ENCODE results near the gene EPB42.

The EPB42 gene

GRCh38 chr15:43253431-43254403, 32.9 kb upstream of the EPB42 start:
- DNase-seq (ENCODE audit: insufficient read length) (no peak), FAIRE-seq (peak; percentile 94)
- TF ChIP-seq TAF1 (IDR thresholded peaks at IDR 0.05; ENCODE audit: borderline replicate concordance, low read depth, low read length), result no peak

- DNase-seq (ENCODE audit: insufficient read length), result no peak
- FAIRE-seq, result peak; percentile 72
- TF ChIP-seq POLR2A (IDR thresholded peaks at IDR 0.05; ENCODE audit: low read depth, low read length), result no peak
- no peak for TF ChIP-seq TAF1 (IDR thresholded peaks at IDR 0.05; ENCODE audit: borderline replicate concordance, low read depth, low read length)
- no peak for TF ChIP-seq POLR2AphosphoS5 (IDR thresholded peaks at IDR 0.05; ENCODE audit: low read depth, low read length)
Observed at GRCh38 chr15:43251871-43252250, 31.0 kb upstream of the EPB42 start.

GRCh38 chr15:43251185-43251870, 30.5 kb upstream of the EPB42 start:
- no peak for FAIRE-seq
- no peak for DNase-seq (ENCODE audit: insufficient read length)
- TF ChIP-seq POLR2A (IDR thresholded peaks at IDR 0.05; ENCODE audit: low read depth, low read length) (no peak), POLR2AphosphoS5 (IDR thresholded peaks at IDR 0.05; ENCODE audit: low read depth, low read length) (no peak), TAF1 (IDR thresholded peaks at IDR 0.05; ENCODE audit: borderline replicate concordance, low read depth, low read length) (no peak)

- TF ChIP-seq POLR2AphosphoS5 (IDR thresholded peaks at IDR 0.05; ENCODE audit: low read depth, low read length), result no peak
- TF ChIP-seq POLR2A (IDR thresholded peaks at IDR 0.05; ENCODE audit: low read depth, low read length), result no peak
- no peak for TF ChIP-seq TAF1 (IDR thresholded peaks at IDR 0.05; ENCODE audit: borderline replicate concordance, low read depth, low read length)
- DNase-seq (ENCODE audit: insufficient read length) (no peak), FAIRE-seq (no peak)
Observed at GRCh38 chr15:43250785-43251184, 30.0 kb upstream of the EPB42 start.

GRCh38 chr15:43249699-43250203, 28.9 kb upstream of the EPB42 start:
- FAIRE-seq (peak; percentile 94), DNase-seq (ENCODE audit: insufficient read length) (peak; percentile 42)
- no peak for TF ChIP-seq POLR2AphosphoS5 (IDR thresholded peaks at IDR 0.05; ENCODE audit: low read depth, low read length)
- TF ChIP-seq TAF1 (IDR thresholded peaks at IDR 0.05; ENCODE audit: borderline replicate concordance, low read depth, low read length), result no peak
- TF ChIP-seq POLR2A (IDR thresholded peaks at IDR 0.05; ENCODE audit: low read depth, low read length), result no peak

GRCh38 chr15:43249236-43249635, 28.4 kb upstream of the EPB42 start:
- FAIRE-seq, result no peak
- DNase-seq (ENCODE audit: insufficient read length), result no peak
- TF ChIP-seq POLR2AphosphoS5 (IDR thresholded peaks at IDR 0.05; ENCODE audit: low read depth, low read length) (no peak), POLR2A (IDR thresholded peaks at IDR 0.05; ENCODE audit: low read depth, low read length) (no peak), TAF1 (IDR thresholded peaks at IDR 0.05; ENCODE audit: borderline replicate concordance, low read depth, low read length) (no peak)

- no peak for DNase-seq (ENCODE audit: insufficient read length)
Observed at GRCh38 chr15:43246261-43246774, 25.5 kb upstream of the EPB42 start.

GRCh38 chr15:43244092-43244491, 23.3 kb upstream of the EPB42 start:
- no peak for DNase-seq (ENCODE audit: insufficient read length)
- TF ChIP-seq POLR2AphosphoS5 (IDR thresholded peaks at IDR 0.05; ENCODE audit: low read depth, low read length) (no peak), POLR2A (IDR thresholded peaks at IDR 0.05; ENCODE audit: low read depth, low read length) (no peak), TAF1 (IDR thresholded peaks at IDR 0.05; ENCODE audit: borderline replicate concordance, low read depth, low read length) (no peak)
- FAIRE-seq, result no peak

More at GRCh38 chr15:43246261-43246774, 25.5 kb upstream of the EPB42 start:
- TF ChIP-seq POLR2A (IDR thresholded peaks at IDR 0.05; ENCODE audit: low read depth, low read length), result no peak
- TF ChIP-seq TAF1 (IDR thresholded peaks at IDR 0.05; ENCODE audit: borderline replicate concordance, low read depth, low read length), result no peak
- no peak for TF ChIP-seq POLR2AphosphoS5 (IDR thresholded peaks at IDR 0.05; ENCODE audit: low read depth, low read length)
- FAIRE-seq, result no peak

GRCh38 chr15:43243020-43243645, 22.3 kb upstream of the EPB42 start:
- DNase-seq (ENCODE audit: insufficient read length), result no peak
- no peak for FAIRE-seq
- TF ChIP-seq POLR2AphosphoS5 (IDR thresholded peaks at IDR 0.05; ENCODE audit: low read depth, low read length), result no peak
- no peak for TF ChIP-seq TAF1 (IDR thresholded peaks at IDR 0.05; ENCODE audit: borderline replicate concordance, low read depth, low read length)
- no peak for TF ChIP-seq POLR2A (IDR thresholded peaks at IDR 0.05; ENCODE audit: low read depth, low read length)

- FAIRE-seq (no peak), DNase-seq (ENCODE audit: insufficient read length) (no peak)
- TF ChIP-seq TAF1 (IDR thresholded peaks at IDR 0.05; ENCODE audit: borderline replicate concordance, low read depth, low read length) (no peak), POLR2AphosphoS5 (IDR thresholded peaks at IDR 0.05; ENCODE audit: low read depth, low read length) (no peak), POLR2A (IDR thresholded peaks at IDR 0.05; ENCODE audit: low read depth, low read length) (no peak)
Observed at GRCh38 chr15:43242616-43243015, 21.8 kb upstream of the EPB42 start.

- TF ChIP-seq POLR2A (IDR thresholded peaks at IDR 0.05; ENCODE audit: low read depth, low read length), result no peak
- no peak for TF ChIP-seq POLR2AphosphoS5 (IDR thresholded peaks at IDR 0.05; ENCODE audit: low read depth, low read length)
- no peak for TF ChIP-seq TAF1 (IDR thresholded peaks at IDR 0.05; ENCODE audit: borderline replicate concordance, low read depth, low read length)
- no peak for FAIRE-seq
Observed at GRCh38 chr15:43241100-43241499, 20.3 kb upstream of the EPB42 start.

More at GRCh38 chr15:43241100-43241499, 20.3 kb upstream of the EPB42 start:
- no peak for DNase-seq (ENCODE audit: insufficient read length)

Data from GM12892 (cell line).